K562 (cell line): Measurements from ENCODE around the gene ABCF3.

Source experiments
- CHD7 ChIP-seq: fragments of 200-600 bp; sonication (generic); IDR thresholded peaks from one replicate; pipeline ENCODE4 v1.6.1; 2012; ENCODE audit warnings: mild to moderate bottlenecking, low read depth, low read length, inconsistent platforms
- CTCF ChIP-seq, 3 experiments: IDR thresholded peaks in 2 of 3; conservative IDR thresholded peaks in 1 of 3; 2 replicates each; pipeline ENCODE4 v1.5.1; 2011 to 2012; ENCODE audit warnings: low read length in 3 of 3, mild to moderate bottlenecking in 3 of 3, control low read depth in 2 of 3, improper control_type of control experiment in 1 of 3, inconsistent platforms in 1 of 3, low read depth in 1 of 3, mixed read lengths in 1 of 3, moderate library complexity in 1 of 3; ENCODE audit not compliant: insufficient read depth in 2 of 3
- EZH2 ChIP-seq: IDR thresholded peaks from 2 replicates; pipeline ENCODE4 v1.6.1; 2012; ENCODE audit warnings: low read depth, mild to moderate bottlenecking, inconsistent platforms, low read length, borderline replicate concordance
- FOS ChIP-seq: IDR thresholded peaks from 3 replicates; pipeline ENCODE4 v1.6.1; 2011; ENCODE audit not compliant: insufficient read length; ENCODE audit errors: extremely low read depth
- FOXA1 ChIP-seq: fragments of 450-650 bp; IDR thresholded peaks from 2 replicates; pipeline ENCODE4 v1.6.1; 2016; ENCODE audit warnings: mild to moderate bottlenecking, borderline replicate concordance
- MAFK ChIP-seq: IDR thresholded peaks from 2 replicates; pipeline ENCODE4 v1.6.1; 2011; ENCODE audit warnings: low read length, improper control_type of control experiment
- RFX5 ChIP-seq: IDR thresholded peaks from 2 replicates; pipeline ENCODE4 v1.6.1; 2011; ENCODE audit warnings: low read depth, mild to moderate bottlenecking, improper control_type of control experiment, low read length
- SIN3A ChIP-seq, 2 experiments: fragments of 150-350 bp in 1 of 2; IDR thresholded peaks; 2 replicates each; pipeline ENCODE4 v1.6.1; 2011 to 2016; ENCODE audit warnings: borderline replicate concordance in 2 of 2, low read depth in 2 of 2, low read length in 2 of 2, mild to moderate bottlenecking in 2 of 2, moderate library complexity in 2 of 2; ENCODE audit not compliant: control insufficient read depth in 1 of 2
- TCF7 ChIP-seq: sonication (generic); IDR thresholded peaks from 2 replicates; pipeline ENCODE4 v1.6.1; 2016; ENCODE audit warnings: antibody characterized with exemption, borderline replicate concordance
- U2AF1 ChIP-seq: fragments of 200-400 bp; formaldehyde crosslinking; optimal IDR thresholded peaks from 2 replicates; pipeline ENCODE3; 2017; ENCODE audit warnings: mild to moderate bottlenecking, low read depth, low read length, moderate library complexity
- ZNF12 ChIP-seq: sonication (generic); formaldehyde crosslinking; IDR thresholded peaks from 2 replicates; pipeline ENCODE4 v1.4.0; 2020; ENCODE audit warnings: mild to moderate bottlenecking, missing genetic modification reagents
- ZNF324 ChIP-seq: fragments of 250-450 bp; sonication (Bioruptor Pico); IDR thresholded peaks from 2 replicates; pipeline ENCODE4 v1.4.0; 2020; ENCODE audit warnings: mild to moderate bottlenecking

- TF ChIP-seq CHD7 (no peak), MAFK (no peak), CTCF (IDR thresholded peaks at IDR 0.05 in 2 of 3, conservative IDR thresholded peaks at IDR 0.05 in 1 of 3; ENCODE audit: insufficient read depth in 2 of 3, low read depth in 1 of 3, low read length in 3 of 3) (no peak), ZNF12 (CRISPR knock-in tag) (no peak; the same call in 1 of the 2 replicates), ZNF324 (no peak), U2AF1 (no peak), SIN3A (IDR thresholded peaks at IDR 0.05; ENCODE audit: borderline replicate concordance in 2 of 2, control insufficient read depth in 1 of 2, low read depth in 2 of 2, low read length in 2 of 2) (no peak), TCF7 (no peak), RFX5 (no peak), EZH2 (no peak), FOS (no peak), FOXA1 (no peak)
Observed at GRCh38 chr3:184155644-184156521, 30.1 kb upstream of the ABCF3 start.
